ENCODE data around the gene MDP1.

MDP1 gene

DNA sequence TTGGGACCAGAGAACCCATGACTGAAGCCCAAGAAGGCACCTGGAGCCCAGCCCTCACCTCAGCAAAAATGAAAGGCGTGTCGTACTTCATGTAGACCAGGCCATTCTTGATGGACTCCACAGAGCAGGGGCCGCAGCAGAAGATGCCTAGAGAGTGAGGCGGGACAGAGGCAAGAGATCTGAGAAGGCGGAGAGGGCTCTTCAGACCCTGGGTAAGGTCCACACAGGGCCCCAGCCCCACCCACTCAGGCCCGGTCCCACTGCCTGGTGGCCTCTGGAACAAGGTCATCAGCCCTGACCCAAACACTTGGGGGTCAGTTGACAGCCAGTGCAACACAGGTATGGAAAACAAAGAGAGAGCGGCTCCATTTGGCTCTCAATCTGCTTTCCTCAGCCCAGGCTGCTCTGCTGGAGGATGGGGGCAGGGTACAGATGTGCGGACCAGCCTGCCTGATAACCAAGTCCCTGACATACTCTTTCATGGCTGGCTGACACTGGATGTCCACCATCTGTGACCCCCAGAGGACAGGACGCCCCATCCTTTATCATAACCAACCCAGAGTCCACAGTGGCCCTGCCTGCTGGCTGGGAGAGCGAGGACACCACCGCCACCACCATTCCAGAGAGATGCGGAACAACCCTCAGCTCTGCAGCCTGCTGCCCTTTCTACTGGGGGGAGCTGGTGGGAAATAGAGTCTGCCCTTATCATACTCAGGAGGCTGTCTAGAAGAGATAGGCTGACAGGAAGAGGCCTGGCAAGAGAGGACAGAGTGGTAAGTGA is 40.3 kb upstream of the MDP1 start:
- CTCF ChIA-PET: interaction anchor here (0.6 to 3.6 kb wide), 7 partner anchors 9 to 133 kb away, joined by 3 to 12 read pairs (median 4); partner anchors contain the start of genes MDP1 and TINF2
- Histone ChIP-seq H3K4me3 (ENCODE audit: control insufficient read depth in 1 of 7, extremely low read depth in 1 of 7, insufficient read depth in 4 of 7, low read depth in 2 of 7, low read length in 6 of 7) (no peak overlapping the region), H3K27ac (ENCODE audit: insufficient read depth in 1 of 2, low read depth in 1 of 2, low read length in 2 of 2, poor library complexity in 1 of 2, severe bottlenecking in 2 of 2) (no peak overlapping the region), H3K27me3 (replicated peaks in 2 of 5; ENCODE audit: control insufficient read depth in 4 of 5, insufficient read depth in 5 of 5, low read length in 4 of 5) (no peaks in the 10 kb centered on the region), H3K9me3 (ENCODE audit: control extremely low read depth in 1 of 5, control insufficient read depth in 4 of 5, insufficient read depth in 2 of 5, low read depth in 1 of 5, low read length in 4 of 5) (no peaks in the 10 kb centered on the region), H3K4me1 (ENCODE audit: control extremely low read depth in 1 of 4, control insufficient read depth in 4 of 4, insufficient read depth in 4 of 4, low read length in 3 of 4) (no peaks in the 10 kb centered on the region), H3K36me3 (ENCODE audit: control insufficient read depth in 4 of 4, insufficient read depth in 4 of 4, low read length in 3 of 4) (peaks cover 0 to 4% (median 0%) of the 10 kb centered on the region in 4 experiments)
- 99% methylated on average over 7 of the region's 12 CpGs for WGBS (ENCODE audit: insufficient coverage)
- POLR2A ChIA-PET: interaction anchor here (1.1 kb wide), 2 partner anchors 18 to 40 kb away, joined by 3 to 4 read pairs; partner anchors contain the start of gene MDP1
- DNase-seq: peak in 2 of 3 donors; percentile 23 to 58

DNA sequence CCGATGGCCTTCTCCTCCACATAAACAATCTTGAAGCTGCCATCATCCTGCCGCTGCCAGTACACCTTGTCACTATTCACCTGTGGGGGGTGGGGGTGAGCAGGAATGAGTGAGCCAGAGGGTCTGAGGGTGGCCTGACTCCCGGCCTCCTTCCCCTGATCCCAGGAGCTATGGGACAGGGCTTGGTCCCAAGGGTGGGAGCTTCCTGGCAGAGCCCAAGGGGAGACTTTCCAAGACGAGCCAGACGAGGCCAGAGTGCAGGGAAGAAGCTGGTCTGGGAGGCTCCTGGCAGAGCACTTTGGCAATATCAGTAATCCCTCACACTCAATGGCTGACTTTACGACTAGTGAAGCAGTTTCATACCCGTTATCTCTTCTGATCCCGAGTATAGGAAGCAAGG is 39.6 kb upstream of the MDP1 start:
- Histone ChIP-seq H3K4me3 (ENCODE audit: control insufficient read depth in 1 of 7, extremely low read depth in 1 of 7, insufficient read depth in 4 of 7, low read depth in 2 of 7, low read length in 6 of 7) (no peak overlapping the region), H3K36me3 (ENCODE audit: control insufficient read depth in 4 of 4, insufficient read depth in 4 of 4, low read length in 3 of 4) (peaks cover 0 to 4% (median 0%) of the 10 kb centered on the region in 4 experiments), H3K27me3 (replicated peaks in 2 of 5; ENCODE audit: control insufficient read depth in 4 of 5, insufficient read depth in 5 of 5, low read length in 4 of 5) (no peaks in the 10 kb centered on the region), H3K4me1 (ENCODE audit: control extremely low read depth in 1 of 4, control insufficient read depth in 4 of 4, insufficient read depth in 4 of 4, low read length in 3 of 4) (no peaks in the 10 kb centered on the region), H3K9me3 (ENCODE audit: control extremely low read depth in 1 of 5, control insufficient read depth in 4 of 5, insufficient read depth in 2 of 5, low read depth in 1 of 5, low read length in 4 of 5) (no peaks in the 10 kb centered on the region), H3K27ac (ENCODE audit: insufficient read depth in 1 of 2, low read depth in 1 of 2, low read length in 2 of 2, poor library complexity in 1 of 2, severe bottlenecking in 2 of 2) (no peak overlapping the region)
- DNase-seq: no peak
- ChIA-PET POLR2A (interaction anchor here (1.1 kb wide), 1 partner anchor 17 kb away, joined by 4 read pairs; no protein-coding TSS in a partner anchor), CTCF (interaction anchor here (0.5 to 3.6 kb wide), 8 partner anchors 8 to 713 kb away, joined by 3 to 12 read pairs (median 5); partner anchors contain the start of genes MDP1 and TINF2)
- 95% methylated on average over 5 of the region's 8 CpGs for WGBS (ENCODE audit: insufficient coverage)

DNA sequence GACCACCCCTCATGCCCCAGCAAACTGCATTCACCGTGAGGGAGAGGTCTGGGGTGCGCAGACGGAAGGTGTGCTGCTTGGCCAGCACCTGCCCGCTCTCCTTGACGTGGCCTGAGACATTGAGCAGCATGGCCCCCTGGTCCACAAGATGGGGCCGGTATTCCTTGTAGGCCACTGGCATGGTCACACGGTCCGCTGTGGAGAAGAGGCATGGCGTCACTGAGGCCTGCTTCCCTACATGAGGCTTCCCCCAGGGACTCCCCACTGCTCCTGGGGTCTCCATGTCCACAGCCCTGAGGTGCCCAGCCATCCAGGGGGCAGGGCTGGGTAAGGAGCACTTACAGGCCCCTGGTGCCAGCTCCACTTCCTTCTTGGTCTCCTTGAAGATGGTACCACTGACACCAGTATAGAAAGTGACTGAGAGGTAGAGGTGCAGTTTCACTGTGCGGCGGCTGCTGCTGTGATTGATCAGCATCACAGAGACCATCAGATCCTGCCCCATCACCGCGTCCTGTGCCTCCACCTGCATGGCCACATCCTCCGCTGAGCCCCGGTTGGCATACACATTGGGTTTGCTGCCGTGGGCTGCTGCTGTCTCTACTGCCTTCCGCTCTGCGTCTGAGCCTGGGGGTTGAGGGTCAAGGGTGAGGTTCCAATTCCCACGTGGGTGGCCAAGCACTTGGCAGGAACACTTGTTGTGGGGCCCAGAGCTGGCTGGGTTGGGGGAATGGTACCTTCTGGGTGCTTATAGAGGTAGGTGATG is 38.9 kb upstream of the MDP1 start:
- Histone ChIP-seq H3K27ac (ENCODE audit: insufficient read depth in 1 of 2, low read depth in 1 of 2, low read length in 2 of 2, poor library complexity in 1 of 2, severe bottlenecking in 2 of 2) (no peak overlapping the region), H3K4me3 (ENCODE audit: control insufficient read depth in 1 of 7, extremely low read depth in 1 of 7, insufficient read depth in 4 of 7, low read depth in 2 of 7, low read length in 6 of 7) (no peak overlapping the region), H3K4me1 (ENCODE audit: control extremely low read depth in 1 of 4, control insufficient read depth in 4 of 4, insufficient read depth in 4 of 4, low read length in 3 of 4) (no peaks in the 10 kb centered on the region), H3K9me3 (ENCODE audit: control extremely low read depth in 1 of 5, control insufficient read depth in 4 of 5, insufficient read depth in 2 of 5, low read depth in 1 of 5, low read length in 4 of 5) (no peaks in the 10 kb centered on the region), H3K36me3 (ENCODE audit: control insufficient read depth in 4 of 4, insufficient read depth in 4 of 4, low read length in 3 of 4) (peaks cover 0 to 4% (median 0%) of the 10 kb centered on the region in 4 experiments), H3K27me3 (replicated peaks in 2 of 5; ENCODE audit: control insufficient read depth in 4 of 5, insufficient read depth in 5 of 5, low read length in 4 of 5) (no peaks in the 10 kb centered on the region)
- no peak for DNase-seq
- CTCF ChIA-PET: interaction anchor here (0.5 to 4.8 kb wide), 9 partner anchors 8 to 713 kb away, joined by 3 to 27 read pairs (median 6); partner anchors contain the start of genes MDP1, RABGGTA and TINF2
- WGBS (ENCODE audit: insufficient coverage): 96% methylated on average over 19 of the region's 19 CpGs
- POLR2A ChIA-PET: no interaction called here

DNA sequence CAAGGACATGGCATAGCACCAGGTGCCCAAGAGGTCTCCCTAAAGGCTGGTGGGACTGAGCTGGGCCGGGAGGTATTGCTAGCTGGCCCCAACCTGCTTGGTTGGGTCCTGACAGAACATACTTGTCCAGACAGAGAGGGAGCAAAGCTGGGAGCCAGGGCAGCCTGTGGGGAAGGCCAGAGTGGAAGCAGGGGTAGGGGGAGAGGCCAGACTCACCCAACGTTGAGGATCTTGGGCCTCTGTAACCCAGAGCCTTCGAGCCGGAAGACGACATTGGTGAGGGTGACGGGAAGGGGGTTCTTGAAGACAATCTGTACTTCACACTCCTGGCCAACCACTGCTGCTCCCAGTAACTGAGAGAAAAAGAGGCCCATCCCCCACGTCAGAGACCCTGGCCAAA is 38.1 kb upstream of the MDP1 start:
- no peak for DNase-seq
- POLR2A ChIA-PET: no interaction called here
- H3K9me3 ChIP-seq (ENCODE audit: control extremely low read depth in 1 of 5, control insufficient read depth in 4 of 5, insufficient read depth in 2 of 5, low read depth in 1 of 5, low read length in 4 of 5): no peaks in the 10 kb centered on the region
- peaks cover 0 to 4% (median under 1%) of the 10 kb centered on the region in 4 experiments for H3K36me3 ChIP-seq (ENCODE audit: control insufficient read depth in 4 of 4, insufficient read depth in 4 of 4, low read length in 3 of 4)
- no peaks in the 10 kb centered on the region for H3K27me3 ChIP-seq (replicated peaks in 2 of 5; ENCODE audit: control insufficient read depth in 4 of 5, insufficient read depth in 5 of 5, low read length in 4 of 5)
- no peak overlapping the region for H3K27ac ChIP-seq (ENCODE audit: insufficient read depth in 1 of 2, low read depth in 1 of 2, low read length in 2 of 2, poor library complexity in 1 of 2, severe bottlenecking in 2 of 2)
- CTCF ChIA-PET: interaction anchor here (0.8 to 4.8 kb wide), 3 partner anchors 17 to 45 kb away, joined by 3 to 27 read pairs (median 13); partner anchors contain the start of genes DHRS1, NOP9 and RABGGTA
- H3K4me1 ChIP-seq (ENCODE audit: control extremely low read depth in 1 of 4, control insufficient read depth in 4 of 4, insufficient read depth in 4 of 4, low read length in 3 of 4): no peaks in the 10 kb centered on the region
- 100% methylated on average over 1 of the region's 7 CpGs for WGBS (ENCODE audit: insufficient coverage)
- no peak overlapping the region for H3K4me3 ChIP-seq (ENCODE audit: control insufficient read depth in 1 of 7, extremely low read depth in 1 of 7, insufficient read depth in 4 of 7, low read depth in 2 of 7, low read length in 6 of 7)

DNA sequence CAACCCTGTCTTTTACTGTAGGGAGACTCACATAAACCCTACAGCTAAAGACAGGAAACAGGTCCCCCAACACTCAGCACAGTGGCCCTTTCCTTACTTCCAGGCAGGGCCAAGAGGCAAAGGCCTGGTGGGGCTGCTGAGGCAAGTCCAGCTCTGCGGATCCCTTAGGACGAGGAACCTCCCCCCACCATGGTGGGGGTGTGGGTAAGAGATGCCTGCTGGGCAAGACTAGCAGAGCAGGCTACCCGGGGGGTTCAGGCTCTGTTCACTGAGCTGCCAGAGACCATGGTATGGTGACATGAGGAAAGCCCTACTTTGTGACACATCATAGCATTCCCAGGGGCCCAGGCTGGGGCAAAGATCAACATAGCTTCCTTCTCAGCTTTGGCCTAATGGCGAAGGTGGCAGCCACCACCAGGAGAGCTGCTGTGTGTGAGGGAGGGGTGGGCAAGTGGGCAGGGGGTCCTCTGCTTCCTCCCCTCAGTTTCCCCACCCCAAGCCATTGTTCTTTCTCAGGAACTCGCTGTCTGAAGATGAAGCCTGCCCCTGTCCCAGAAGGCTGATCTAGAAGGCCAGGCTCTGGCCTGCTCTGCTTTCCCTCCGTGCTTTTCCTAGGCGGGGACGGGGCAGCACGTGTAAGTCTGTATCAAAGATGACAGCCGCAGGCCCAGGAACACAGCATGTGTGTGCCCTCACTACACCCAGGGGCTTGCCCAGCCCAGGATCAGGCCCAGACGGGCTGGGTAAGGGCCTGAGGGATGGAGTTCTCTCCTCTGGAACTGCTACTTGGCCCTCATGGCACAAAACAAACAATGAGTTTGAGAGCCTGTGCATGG is 36.6 kb upstream of the MDP1 start:
- H3K27ac ChIP-seq (ENCODE audit: insufficient read depth in 1 of 2, low read depth in 1 of 2, low read length in 2 of 2, poor library complexity in 1 of 2, severe bottlenecking in 2 of 2): no peak overlapping the region
- ChIA-PET POLR2A (interaction anchor here (0.6 to 0.9 kb wide), 2 partner anchors 45 to 77 kb away, joined by 3 read pairs; no protein-coding TSS in a partner anchor), CTCF (interaction anchor here (1.0 to 4.8 kb wide), 11 partner anchors 10 to 179 kb away, joined by 3 to 27 read pairs (median 5); partner anchors contain the start of genes CIDEB, DHRS1, NOP9 and RABGGTA)
- peaks cover 0 to 4% (median 1%) of the 10 kb centered on the region in 4 experiments for H3K36me3 ChIP-seq (ENCODE audit: control insufficient read depth in 4 of 4, insufficient read depth in 4 of 4, low read length in 3 of 4)
- DNase-seq: no peak
- H3K27me3 ChIP-seq (replicated peaks in 2 of 5; ENCODE audit: control insufficient read depth in 4 of 5, insufficient read depth in 5 of 5, low read length in 4 of 5): no peaks in the 10 kb centered on the region
- WGBS (ENCODE audit: insufficient coverage): 98% methylated on average over 8 of the region's 11 CpGs
- H3K9me3 ChIP-seq (ENCODE audit: control extremely low read depth in 1 of 5, control insufficient read depth in 4 of 5, insufficient read depth in 2 of 5, low read depth in 1 of 5, low read length in 4 of 5): no peaks in the 10 kb centered on the region
- no peaks in the 10 kb centered on the region for H3K4me1 ChIP-seq (ENCODE audit: control extremely low read depth in 1 of 4, control insufficient read depth in 4 of 4, insufficient read depth in 4 of 4, low read length in 3 of 4)
- H3K4me3 ChIP-seq (ENCODE audit: control insufficient read depth in 1 of 7, extremely low read depth in 1 of 7, insufficient read depth in 4 of 7, low read depth in 2 of 7, low read length in 6 of 7): no peak overlapping the region

DNA sequence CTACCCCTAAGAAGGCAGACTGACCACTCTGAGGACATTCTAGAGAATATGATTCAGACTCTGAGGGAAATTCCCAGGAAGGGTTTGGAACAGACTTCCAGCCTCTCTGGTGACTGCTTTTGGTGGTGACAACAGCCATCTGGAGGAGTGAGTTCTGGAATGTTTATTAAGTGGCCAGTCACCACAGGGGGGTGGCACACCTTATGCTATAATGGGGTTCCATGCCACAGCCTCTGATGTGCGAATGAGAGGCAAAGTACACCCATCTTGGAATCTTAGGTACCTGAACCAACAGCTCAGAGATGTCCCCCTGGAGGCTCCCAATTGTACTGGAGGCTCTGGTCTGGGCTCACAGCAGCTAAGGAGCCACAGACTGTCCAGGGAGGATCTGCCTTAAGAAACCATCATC is 36.0 kb upstream of the MDP1 start:
- H3K27me3 ChIP-seq (replicated peaks in 2 of 5; ENCODE audit: control insufficient read depth in 4 of 5, insufficient read depth in 5 of 5, low read length in 4 of 5): no peaks in the 10 kb centered on the region
- DNase-seq: no peak
- no peaks in the 10 kb centered on the region for H3K4me1 ChIP-seq (ENCODE audit: control extremely low read depth in 1 of 4, control insufficient read depth in 4 of 4, insufficient read depth in 4 of 4, low read length in 3 of 4)
- H3K36me3 ChIP-seq (ENCODE audit: control insufficient read depth in 4 of 4, insufficient read depth in 4 of 4, low read length in 3 of 4): peaks cover 0 to 4% (median 1%) of the 10 kb centered on the region in 4 experiments
- no peak overlapping the region for H3K4me3 ChIP-seq (ENCODE audit: control insufficient read depth in 1 of 7, extremely low read depth in 1 of 7, insufficient read depth in 4 of 7, low read depth in 2 of 7, low read length in 6 of 7)
- 83% methylated on average over 1 of the region's 1 CpG for WGBS (ENCODE audit: insufficient coverage)
- ChIA-PET POLR2A (interaction anchor here (0.9 to 1.0 kb wide), 2 partner anchors 19 to 45 kb away, joined by 3 read pairs; partner anchors contain the start of gene RABGGTA), CTCF (interaction anchor here (1.0 to 4.8 kb wide), 11 partner anchors 9 to 179 kb away, joined by 3 to 27 read pairs (median 5); partner anchors contain the start of genes CIDEB, DHRS1, NOP9 and RABGGTA)
- no peak overlapping the region for H3K27ac ChIP-seq (ENCODE audit: insufficient read depth in 1 of 2, low read depth in 1 of 2, low read length in 2 of 2, poor library complexity in 1 of 2, severe bottlenecking in 2 of 2)
- no peaks in the 10 kb centered on the region for H3K9me3 ChIP-seq (ENCODE audit: control extremely low read depth in 1 of 5, control insufficient read depth in 4 of 5, insufficient read depth in 2 of 5, low read depth in 1 of 5, low read length in 4 of 5)
